GM21367 (cell line): Measurements from ENCODE around the gene IRF2.
"Not testable (repeated sequence)": the region's sequence is repeated elsewhere in the genome, so short reads cannot be mapped to it uniquely, and the experiment has no call there.

Experiments
- ATAC-seq: cut with Tn5 transposase; IDR thresholded peaks from one replicate; pipeline ENCODE4 v1.9.1; 2021; ENCODE audit not compliant: unreplicated experiment

The IRF2 gene

DNA sequence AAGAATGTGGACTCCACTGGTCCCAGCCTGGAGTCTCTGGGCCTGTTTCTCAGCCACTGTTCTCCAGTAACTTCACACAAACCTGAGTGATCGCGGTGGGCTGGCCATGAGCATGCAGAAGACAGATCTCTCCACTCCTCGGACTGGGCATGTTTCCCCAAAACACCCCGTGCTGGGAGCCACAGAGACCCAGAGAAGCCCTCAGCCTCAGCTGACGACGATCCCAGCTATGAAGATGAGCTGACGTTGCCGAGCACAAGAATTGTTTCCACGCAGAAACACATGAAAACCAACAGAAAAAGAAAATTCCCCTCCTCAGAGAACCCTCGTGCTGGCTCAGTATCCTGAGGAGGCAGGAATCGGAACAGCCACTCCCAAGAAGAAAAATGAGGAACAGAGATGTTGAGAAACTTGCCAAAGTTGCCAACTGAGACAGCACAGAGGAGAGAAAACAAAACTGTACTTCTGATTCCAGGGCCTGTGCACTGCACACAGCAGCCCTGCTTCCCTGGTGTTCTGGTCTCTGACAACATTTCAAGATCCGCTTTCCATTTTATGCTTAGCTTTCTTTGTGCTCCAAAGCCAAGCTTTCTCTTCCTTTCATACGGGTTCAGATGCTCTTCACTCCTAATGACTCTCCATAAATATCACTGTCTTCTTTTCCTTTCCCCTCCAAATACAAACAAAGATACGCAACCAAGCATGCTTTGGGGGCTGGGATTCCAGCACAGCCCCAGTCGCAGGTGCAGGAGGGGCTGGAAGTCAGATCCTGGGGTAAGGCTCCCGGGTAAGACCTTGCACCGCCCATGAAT, 81.4 kb downstream of the IRF2 start:
- no peak for ATAC-seq

DNA sequence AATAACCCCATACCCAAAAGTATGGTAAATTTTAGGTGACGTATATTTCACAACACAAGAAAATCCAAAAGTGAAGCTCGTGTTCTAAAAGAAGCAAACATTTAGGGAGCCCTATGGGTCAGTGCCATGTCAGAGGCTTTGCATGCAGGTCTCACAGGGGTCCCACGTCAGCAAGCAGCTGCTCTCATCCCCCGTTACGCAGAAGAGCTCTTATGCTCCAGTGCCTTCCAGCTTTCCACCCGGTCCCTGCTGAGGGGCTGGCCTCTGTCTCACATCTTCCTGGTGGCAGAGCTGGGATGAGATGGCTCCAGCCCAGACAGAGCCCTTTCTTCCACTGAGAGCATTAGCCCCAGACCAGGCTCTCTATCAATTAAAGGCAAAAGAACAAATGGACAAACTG, 82.0 kb downstream of the IRF2 start:
- no peak for ATAC-seq

- ATAC-seq, result no peak
Observed at GRCh38 chr4:184389978-184390900, 84.1 kb downstream of the IRF2 start.

DNA sequence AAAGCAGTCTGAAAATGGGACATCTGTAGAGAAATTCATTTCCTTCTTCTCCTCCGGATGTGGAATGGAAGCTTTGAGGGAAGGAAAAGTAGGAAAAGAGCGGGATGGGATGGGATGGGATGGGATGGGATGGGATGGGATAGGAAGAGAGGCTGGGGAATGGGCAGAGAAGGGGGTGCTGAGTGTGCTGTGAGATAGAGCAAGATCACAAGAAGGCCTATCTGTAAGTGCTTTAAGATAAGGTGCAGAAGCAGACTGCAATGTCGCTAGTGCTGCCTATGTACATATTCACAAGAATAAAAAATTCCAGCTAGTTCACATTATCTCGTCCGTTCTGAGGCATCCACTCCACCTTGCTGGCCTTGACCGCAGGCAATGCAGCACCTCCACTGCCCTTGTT, 86.2 kb downstream of the IRF2 start:
- ATAC-seq, result no peak

- peak; percentile 21 for ATAC-seq
Observed at GRCh38 chr4:184387351-184387750, 87.0 kb downstream of the IRF2 start.

DNA sequence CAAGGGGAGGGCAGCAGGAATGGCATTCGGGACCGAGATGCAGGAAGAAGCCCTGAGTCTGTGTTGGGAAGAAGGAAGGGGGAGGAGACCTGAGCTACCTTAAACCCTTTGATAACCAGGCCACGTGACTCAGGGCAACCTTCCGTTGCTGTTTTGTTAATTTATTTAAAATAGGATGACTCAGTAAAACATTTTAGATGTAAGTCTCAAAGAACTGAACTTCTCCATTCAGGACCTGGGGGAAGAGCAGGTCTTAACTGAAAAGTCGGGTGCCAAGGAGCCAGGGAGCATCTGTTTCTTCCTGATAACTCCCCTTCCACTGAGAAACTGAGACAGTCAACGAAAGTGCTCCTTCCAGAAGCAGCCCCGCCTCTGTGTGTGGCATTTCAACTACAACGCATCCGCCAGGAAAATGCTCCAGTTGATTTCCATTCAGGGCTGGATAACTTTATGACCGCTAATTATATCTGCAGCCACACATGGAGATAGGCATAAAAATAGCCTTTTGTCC, 88.0 kb downstream of the IRF2 start:
- ATAC-seq, result no peak

DNA sequence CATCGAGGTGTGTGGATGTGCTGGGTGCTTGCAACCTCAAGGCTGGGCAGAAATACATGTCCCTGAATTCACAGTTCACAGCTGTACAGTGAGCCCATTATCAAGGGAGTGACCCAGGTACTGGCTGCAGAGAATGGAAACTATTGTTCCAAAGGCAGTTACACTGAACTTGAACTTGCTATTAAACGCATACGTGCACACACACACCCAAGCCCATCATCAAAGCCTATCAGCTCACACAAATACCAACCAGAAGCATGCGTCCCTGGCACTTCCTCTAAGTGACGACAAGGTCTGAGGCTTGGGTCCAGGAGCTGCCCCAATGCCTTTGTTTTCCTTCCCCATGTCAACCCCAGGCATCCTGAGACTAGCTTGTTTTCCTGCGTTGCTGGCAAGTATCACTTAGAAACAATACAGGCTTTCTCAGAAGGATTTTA, 88.6 kb downstream of the IRF2 start:
- ATAC-seq, result no peak

DNA sequence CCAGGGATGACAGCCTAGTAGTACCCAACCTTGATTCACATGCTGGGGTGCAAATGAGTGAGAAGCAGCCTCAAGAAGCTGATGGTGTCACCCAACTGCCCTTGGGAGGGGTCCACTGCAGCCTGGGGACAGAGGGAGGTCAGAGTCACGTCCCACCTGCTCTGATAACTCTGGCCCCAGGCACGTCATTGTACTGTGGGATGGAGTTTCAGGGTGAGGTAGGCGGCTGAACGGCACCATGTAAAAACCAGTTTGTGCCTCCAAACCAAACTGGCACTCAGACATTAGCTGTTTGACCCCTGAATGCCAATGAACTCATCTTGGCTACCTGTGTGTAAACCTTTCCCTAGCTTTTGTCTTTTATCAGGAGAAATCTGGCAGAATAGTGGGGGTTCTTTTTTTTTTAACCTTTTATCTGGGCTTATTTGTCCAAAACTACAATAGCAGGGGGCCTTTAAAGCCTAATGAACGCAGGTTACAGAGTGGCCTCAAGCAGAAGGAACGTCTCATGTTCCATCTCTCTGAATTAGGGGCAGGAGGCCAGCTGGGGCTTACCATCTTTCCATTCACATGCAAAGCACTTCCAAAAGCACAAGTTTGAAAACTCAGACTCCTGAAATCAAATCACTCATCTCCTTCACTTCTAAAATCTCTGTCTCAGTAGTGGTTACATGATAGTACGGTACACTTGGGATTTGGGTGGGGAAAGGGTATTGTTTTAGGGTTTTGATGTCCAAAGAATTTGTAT, 89.4 kb downstream of the IRF2 start:
- no peak for ATAC-seq

DNA sequence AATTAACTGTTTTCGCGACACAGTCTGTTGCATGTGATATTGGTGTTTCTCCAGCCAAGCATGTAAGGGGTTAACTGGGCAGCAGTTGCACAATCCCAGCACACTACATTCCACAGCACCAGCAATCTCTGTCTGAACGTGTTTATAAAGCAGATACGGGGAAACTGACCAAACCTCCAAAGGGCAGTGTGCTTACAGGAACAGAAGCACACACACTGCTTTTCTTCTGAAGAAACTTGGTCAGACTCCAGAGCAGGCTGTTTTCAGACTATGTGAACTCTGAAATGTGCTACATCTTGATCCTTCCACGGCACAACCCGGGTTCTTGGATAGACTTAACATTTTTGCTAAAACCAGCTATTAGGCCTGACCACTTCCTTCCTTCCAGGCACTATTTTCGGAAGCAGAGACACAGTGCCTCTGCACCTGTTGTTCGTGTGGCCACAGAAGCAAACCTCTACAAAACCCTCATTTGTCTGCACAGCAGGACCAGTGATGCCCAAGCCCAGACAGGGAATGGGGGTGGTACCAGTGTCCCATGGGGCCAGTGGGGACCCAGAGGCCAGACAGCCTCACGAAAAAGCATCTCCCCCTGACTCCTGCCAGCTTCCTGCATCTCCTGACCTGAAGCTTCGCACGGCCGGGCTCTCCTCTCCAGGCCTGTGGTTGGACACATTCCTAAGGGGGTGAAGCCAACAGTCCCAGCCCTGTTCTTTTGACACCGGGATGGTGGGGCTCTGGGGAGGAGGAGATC, 90.1 kb downstream of the IRF2 start:
- ATAC-seq, result peak; percentile 72

- no peak for ATAC-seq
Observed at GRCh38 chr4:184383497-184384055, 90.8 kb downstream of the IRF2 start.

DNA sequence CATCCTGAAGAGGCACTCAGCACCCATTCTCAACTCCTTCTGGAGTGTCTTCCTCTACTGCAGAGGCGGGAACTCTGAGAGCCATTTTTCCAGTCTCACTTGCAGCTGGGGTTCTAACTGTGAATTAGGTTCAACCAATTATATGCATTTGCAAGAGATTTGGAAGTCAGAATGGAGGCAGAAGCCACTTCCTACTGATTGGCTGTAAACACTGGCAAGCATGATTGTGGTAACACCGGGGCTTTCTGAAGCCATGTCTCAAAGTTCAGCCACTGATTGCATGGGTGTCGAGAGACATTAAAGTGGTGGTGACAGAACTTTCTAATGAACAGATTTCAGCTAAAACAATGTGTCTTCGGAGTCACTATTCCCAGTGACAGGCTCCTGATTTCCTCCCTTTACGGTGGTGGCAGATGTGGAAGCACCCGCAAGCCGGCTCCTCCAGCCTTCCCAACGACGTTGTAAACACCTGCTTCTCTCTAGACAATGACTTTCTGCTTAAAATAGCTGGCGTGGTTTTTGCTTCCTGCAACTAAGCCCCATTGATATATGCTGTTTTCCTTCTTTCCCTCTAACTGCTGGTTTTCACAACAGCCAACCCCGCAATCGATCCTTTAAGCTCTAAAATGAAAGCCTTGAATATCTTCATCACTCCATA, 92.0 kb downstream of the IRF2 start:
- no peak for ATAC-seq

DNA sequence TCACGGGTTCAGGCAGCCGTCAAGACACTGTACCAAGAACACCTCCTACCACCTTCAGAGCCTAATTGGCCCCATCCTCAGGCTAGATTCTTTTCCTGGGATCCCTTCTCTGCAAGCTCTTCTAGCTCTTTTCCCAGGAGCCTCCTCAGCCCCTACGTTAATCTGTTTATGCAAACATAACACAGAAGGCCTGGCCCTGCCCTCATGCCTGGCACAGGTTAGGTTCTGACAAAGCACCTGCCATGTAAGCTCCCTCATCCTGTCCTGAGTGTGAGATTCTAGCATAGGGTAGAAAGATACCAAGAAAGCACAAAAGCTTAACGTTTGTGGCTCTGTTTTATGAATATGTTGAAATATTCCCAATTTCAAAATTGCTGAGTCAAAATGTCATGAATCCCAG, 93.6 kb downstream of the IRF2 start:
- no peak for ATAC-seq

- ATAC-seq, result not testable (repeated sequence)
Observed at GRCh38 chr4:184380214-184380613, 94.1 kb downstream of the IRF2 start.

GRCh38 chr4:184376923-184377322, 97.4 kb downstream of the IRF2 start:
- ATAC-seq, result no peak

DNA sequence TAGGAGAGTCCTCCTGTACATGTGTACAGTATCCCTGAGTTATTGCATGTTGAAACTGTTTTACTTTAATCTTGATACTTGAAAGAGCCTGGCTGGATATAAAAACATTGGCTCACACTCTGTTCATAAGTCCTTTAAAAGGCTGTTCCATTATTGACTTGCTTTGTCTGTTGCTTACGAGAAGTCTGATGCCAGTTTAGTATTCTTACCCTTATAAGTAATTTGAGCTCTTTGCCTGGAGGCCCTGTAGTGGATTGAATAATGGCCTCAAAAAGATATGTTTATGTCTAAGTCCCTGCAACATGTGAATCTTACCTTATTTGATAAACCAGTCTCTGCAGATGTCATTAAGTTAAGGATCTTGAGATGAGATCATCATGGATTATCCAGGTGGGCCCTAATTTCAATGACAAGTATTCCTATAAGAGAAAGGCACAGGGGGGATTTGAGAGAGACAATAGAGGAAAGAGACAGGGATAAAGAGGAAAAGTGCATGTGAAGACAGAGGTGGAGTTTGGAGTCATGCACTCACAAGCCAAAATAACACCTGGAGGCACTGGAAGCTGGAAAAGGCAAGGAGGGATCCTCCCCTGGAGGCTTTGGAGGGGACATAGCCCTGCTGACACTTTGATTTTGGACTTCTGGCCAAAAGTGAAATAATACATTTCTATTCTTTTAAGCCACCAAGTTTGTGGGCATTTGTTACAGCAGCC, 98.1 kb downstream of the IRF2 start:
- no peak for ATAC-seq

DNA sequence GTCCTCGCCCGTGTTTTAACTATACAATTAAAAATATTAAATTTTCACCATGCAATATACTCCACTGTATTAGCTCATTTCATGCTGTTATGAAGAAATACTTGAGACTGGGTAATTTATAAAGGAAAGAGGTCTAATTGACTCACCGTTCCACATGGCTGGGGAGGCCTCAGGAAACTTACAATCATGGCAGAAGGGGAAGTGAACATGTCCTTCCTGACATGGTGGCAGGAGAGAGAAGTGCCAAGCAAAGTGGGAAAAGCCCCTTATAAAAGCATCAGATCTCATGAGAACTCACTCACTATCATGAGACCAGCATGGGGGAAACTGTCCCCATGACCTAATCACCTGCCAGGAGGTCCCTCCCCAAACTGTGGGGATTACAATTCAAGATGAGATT, 98.7 kb downstream of the IRF2 start:
- ATAC-seq, result not testable (repeated sequence)

GRCh38 chr4:184375027-184375426, 99.3 kb downstream of the IRF2 start:
- ATAC-seq, result no peak

DNA sequence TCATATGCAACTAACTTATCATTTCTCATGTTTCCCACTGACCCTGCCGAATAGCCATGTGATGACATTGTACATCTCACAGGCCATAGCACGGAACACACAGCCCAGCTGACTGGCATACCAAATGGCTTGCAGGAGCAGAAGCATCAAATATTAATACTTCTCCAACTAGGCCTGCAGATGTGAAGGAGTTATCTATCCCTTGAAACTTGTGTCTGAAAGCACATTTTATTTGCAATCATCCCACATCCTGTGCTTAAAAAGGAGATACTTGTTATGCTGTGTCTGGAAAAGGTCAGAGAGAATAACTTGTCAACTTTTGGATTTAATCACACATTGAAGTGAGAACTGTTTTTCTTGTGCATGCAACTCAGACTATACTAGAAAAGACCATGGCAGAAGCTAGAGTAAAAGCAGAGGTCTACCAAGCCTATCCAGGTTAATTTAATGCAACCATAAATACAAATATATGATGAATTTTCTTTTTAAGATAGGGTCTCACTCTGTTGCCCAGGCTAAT, 100.4 kb downstream of the IRF2 start:
- ATAC-seq, result no peak

- no peak for ATAC-seq
Observed at GRCh38 chr4:184371390-184371787, 103.0 kb downstream of the IRF2 start.
